BLaER1 treated with 17β-estradiol and CSF1 and Interleukin-3, amounts not matched to agents 10 nM and 100 nM (cell line): ENCODE results near the gene CADPS2.
"Not testable (repeated sequence)": the region's sequence is repeated elsewhere in the genome, so short reads cannot be mapped to it uniquely, and the experiment has no call there.

Source experiments
- H3K27ac ChIP-seq, 11 experiments: shearing (Covaris generic); formaldehyde crosslinking; 2 replicates each; pipeline ENCODE4 v1.8.1; 2022
- H3K27me3 ChIP-seq, 11 experiments: shearing (Covaris generic); formaldehyde crosslinking; 2 replicates each; pipeline ENCODE4 v1.8.1; 2022
- H3K36me3 ChIP-seq, 11 experiments: shearing (Covaris generic); formaldehyde crosslinking; 2 replicates each; pipeline ENCODE4 v1.8.1; 2022
- H3K4me1 ChIP-seq, 10 experiments: shearing (Covaris generic); formaldehyde crosslinking; 2 replicates each; pipeline ENCODE4 v1.8.1; 2022
- H3K4me2 ChIP-seq, 11 experiments: shearing (Covaris generic); formaldehyde crosslinking; 2 replicates each; pipeline ENCODE4 v1.8.1; 2022
- H3K4me3 ChIP-seq, 10 experiments: shearing (Covaris generic); formaldehyde crosslinking; 2 replicates each; pipeline ENCODE4 v1.8.1; 2022
- H3K9ac ChIP-seq, 11 experiments: shearing (Covaris generic); formaldehyde crosslinking; 2 replicates each; pipeline ENCODE4 v1.8.1; 2022
- H3K9me3 ChIP-seq, 11 experiments: shearing (Covaris generic); formaldehyde crosslinking; replicated peaks in 1 of 11; 2 replicates each; pipeline ENCODE4 v1.8.1; 2022
- H4K20me1 ChIP-seq, 11 experiments: shearing (Covaris generic); formaldehyde crosslinking; 2 replicates each; pipeline ENCODE4 v1.8.1; 2022
- Cebpa-rat ChIP-seq, 11 experiments: shearing (Covaris generic); IDR thresholded peaks; 2 replicates each; pipeline ENCODE4 v1.8.1; 2022

Gene CADPS2

GRCh38 chr7:122689346-122690109, 196.7 kb downstream of the CADPS2 start:
- no peak overlapping the region for H3K4me3 ChIP-seq
- no peaks in the 10 kb centered on the region for H3K27me3 ChIP-seq
- H3K4me2 ChIP-seq = no peak overlapping the region
- H3K9ac ChIP-seq = no peak overlapping the region
- H3K9me3 ChIP-seq = peaks cover 3 to 18% (median 12%) of the 10 kb centered on the region in 11 experiments; a peak in 16 of 22 replicates
- no peaks in the 10 kb centered on the region for H3K36me3 ChIP-seq
- H3K4me1 ChIP-seq = no peaks in the 10 kb centered on the region
- H4K20me1 ChIP-seq = no peaks in the 10 kb centered on the region
- no peak overlapping the region for H3K27ac ChIP-seq
- TF ChIP-seq Cebpa-rat (IDR thresholded peaks at IDR 0.05) = no peak

GRCh38 chr7:122688400-122688998, 197.8 kb downstream of the CADPS2 start:
- H3K4me3 ChIP-seq = no peak overlapping the region
- no peak for TF ChIP-seq Cebpa-rat (IDR thresholded peaks at IDR 0.05)
- H3K4me1 ChIP-seq = no peaks in the 10 kb centered on the region
- H3K27me3 ChIP-seq = no peaks in the 10 kb centered on the region
- no peak overlapping the region for H3K9ac ChIP-seq
- no peaks in the 10 kb centered on the region for H4K20me1 ChIP-seq
- no peak overlapping the region for H3K27ac ChIP-seq
- peaks cover 3 to 18% (median 12%) of the 10 kb centered on the region in 11 experiments; a peak in 16 of 22 replicates for H3K9me3 ChIP-seq
- H3K36me3 ChIP-seq = no peaks in the 10 kb centered on the region
- H3K4me2 ChIP-seq = no peak overlapping the region

- Histone ChIP-seq H3K4me1 (no peaks in the 10 kb centered on the region), H3K4me2 (no peak overlapping the region), H3K36me3 (no peaks in the 10 kb centered on the region), H3K27me3 (no peaks in the 10 kb centered on the region), H3K4me3 (no peak overlapping the region), H3K27ac (no peak overlapping the region), H4K20me1 (no peaks in the 10 kb centered on the region), H3K9ac (no peak overlapping the region), H3K9me3 (no peaks in the 10 kb centered on the region; a peak in 1 of 22 replicates)
- no peak for TF ChIP-seq Cebpa-rat (IDR thresholded peaks at IDR 0.05)
Observed at GRCh38 chr7:122686360-122686878, 199.8 kb downstream of the CADPS2 start.

- H3K27ac ChIP-seq = no peak overlapping the region
- H3K9ac ChIP-seq = no peak overlapping the region
- no peaks in the 10 kb centered on the region for H3K27me3 ChIP-seq
- no peak overlapping the region for H3K4me2 ChIP-seq
- TF ChIP-seq Cebpa-rat (IDR thresholded peaks at IDR 0.05) = no peak
- H4K20me1 ChIP-seq = no peaks in the 10 kb centered on the region
- peaks cover 0 to 2% (median 0%) of the 10 kb centered on the region in 11 experiments; a peak in 1 of 22 replicates for H3K9me3 ChIP-seq
- no peaks in the 10 kb centered on the region for H3K36me3 ChIP-seq
- H3K4me3 ChIP-seq = no peak overlapping the region
- H3K4me1 ChIP-seq = no peaks in the 10 kb centered on the region
Observed at GRCh38 chr7:122684504-122684903, 201.8 kb downstream of the CADPS2 start.

- Histone ChIP-seq H3K4me1 (no peaks in the 10 kb centered on the region), H3K9me3 (peaks cover 0 to 6% (median 0%) of the 10 kb centered on the region in 11 experiments; a peak in 1 of 22 replicates), H4K20me1 (no peaks in the 10 kb centered on the region), H3K9ac (no peak overlapping the region), H3K27me3 (no peaks in the 10 kb centered on the region), H3K4me2 (no peak overlapping the region), H3K36me3 (no peaks in the 10 kb centered on the region), H3K27ac (no peak overlapping the region), H3K4me3 (no peak overlapping the region)
- no peak for TF ChIP-seq Cebpa-rat (IDR thresholded peaks at IDR 0.05)
Observed at GRCh38 chr7:122682815-122683550, 203.3 kb downstream of the CADPS2 start.

GRCh38 chr7:122681186-122681585, 205.1 kb downstream of the CADPS2 start:
- not testable (repeated sequence) for H3K9ac ChIP-seq, H3K9me3 ChIP-seq, H4K20me1 ChIP-seq, H3K4me1 ChIP-seq, H3K27me3 ChIP-seq, H3K36me3 ChIP-seq, H3K4me2 ChIP-seq, H3K4me3 ChIP-seq, H3K27ac ChIP-seq

- no peak overlapping the region for H3K9ac ChIP-seq
- H3K9me3 ChIP-seq = peaks cover 0 to 6% (median 0%) of the 10 kb centered on the region in 11 experiments; a peak in 1 of 22 replicates
- H3K36me3 ChIP-seq = no peaks in the 10 kb centered on the region
- no peaks in the 10 kb centered on the region for H3K27me3 ChIP-seq
- TF ChIP-seq Cebpa-rat (IDR thresholded peaks at IDR 0.05) = no peak
- no peak overlapping the region for H3K27ac ChIP-seq
- H4K20me1 ChIP-seq = no peaks in the 10 kb centered on the region
- no peak overlapping the region for H3K4me2 ChIP-seq
- H3K4me1 ChIP-seq = no peaks in the 10 kb centered on the region
- no peak overlapping the region for H3K4me3 ChIP-seq
Observed at GRCh38 chr7:122679813-122680212, 206.4 kb downstream of the CADPS2 start.

GRCh38 chr7:122679269-122679709, 207.0 kb downstream of the CADPS2 start:
- H3K4me3 ChIP-seq, H3K27me3 ChIP-seq, H4K20me1 ChIP-seq, H3K9ac ChIP-seq, H3K9me3 ChIP-seq, H3K4me1 ChIP-seq, H3K4me2 ChIP-seq, H3K27ac ChIP-seq, H3K36me3 ChIP-seq: not testable (repeated sequence)

GRCh38 chr7:122677149-122677548, 209.1 kb downstream of the CADPS2 start:
- Histone ChIP-seq H3K27me3 (no peaks in the 10 kb centered on the region), H3K9ac (no peak overlapping the region), H3K4me1 (no peaks in the 10 kb centered on the region), H3K36me3 (no peaks in the 10 kb centered on the region), H3K9me3 (peaks cover 0 to 6% (median 0%) of the 10 kb centered on the region in 11 experiments; a peak in 1 of 22 replicates), H3K4me3 (no peak overlapping the region), H4K20me1 (no peaks in the 10 kb centered on the region), H3K4me2 (no peak overlapping the region), H3K27ac (no peak overlapping the region)
- TF ChIP-seq Cebpa-rat (IDR thresholded peaks at IDR 0.05) = no peak
